ENCODE results near the gene DYNLL1.
"Not testable (repeated sequence)": the region's sequence is repeated elsewhere in the genome, so short reads cannot be mapped to it uniquely, and the experiment has no call there.

The DYNLL1 gene

GRCh38 chr12:120475643-120476042 is 20.3 kb upstream of the DYNLL1 start:
- no peak for TF ChIP-seq CTCF (IDR thresholded peaks at IDR 0.05; ENCODE audit: low read depth, low read length)
- no peak overlapping the region for H3K4me3 ChIP-seq (ENCODE audit: low read depth, low read length)

GRCh38 chr12:120479458-120479857 is 16.5 kb upstream of the DYNLL1 start:
- no peak for TF ChIP-seq CTCF (IDR thresholded peaks at IDR 0.05; ENCODE audit: low read depth, low read length)
- no peak overlapping the region for H3K4me3 ChIP-seq (ENCODE audit: low read depth, low read length)

- no peak for TF ChIP-seq CTCF (IDR thresholded peaks at IDR 0.05; ENCODE audit: low read depth, low read length)
- H3K4me3 ChIP-seq (ENCODE audit: low read depth, low read length) = no peak overlapping the region
Observed at GRCh38 chr12:120480211-120480610, 15.7 kb upstream of the DYNLL1 start.

- no peak for TF ChIP-seq CTCF (IDR thresholded peaks at IDR 0.05; ENCODE audit: low read depth, low read length)
Observed at GRCh38 chr12:120481022-120481767, 14.7 kb upstream of the DYNLL1 start.

GRCh38 chr12:120483621-120484020 is 12.3 kb upstream of the DYNLL1 start:
- no peak overlapping the region for H3K4me3 ChIP-seq (ENCODE audit: low read depth, low read length)
- no peak for TF ChIP-seq CTCF (IDR thresholded peaks at IDR 0.05; ENCODE audit: low read depth, low read length)

More at GRCh38 chr12:120481022-120481767, 14.7 kb upstream of the DYNLL1 start:
- no peak overlapping the region for H3K4me3 ChIP-seq (ENCODE audit: low read depth, low read length)

GRCh38 chr12:120485961-120486881 is 9.7 kb upstream of the DYNLL1 start:
- TF ChIP-seq CTCF (IDR thresholded peaks at IDR 0.05; ENCODE audit: low read depth, low read length) = no peak
- H3K4me3 ChIP-seq (ENCODE audit: low read depth, low read length) = no peak overlapping the region

GRCh38 chr12:120487552-120487951 is 8.4 kb upstream of the DYNLL1 start:
- not testable (repeated sequence) for H3K4me3 ChIP-seq (ENCODE audit: low read depth, low read length)
